Sigmoid colon (tissue), 7 donors: ENCODE results near the gene NPHP4. TPM values are rescaled to one million over a fixed set of nuclear protein-coding genes. Genes with fewer than 3 reads are reported as not detected.

Source experiments
- DNase-seq: peaks from one replicate; pipeline ENCODE4 v3.0.0-alpha.2; 2019
- H3K27ac ChIP-seq, 4 donors: fragments of 200-600 bp; sonication (generic); one replicate each; pipeline ENCODE4 v1.5.1; 2016 to 2019; ENCODE audit warnings: mild to moderate bottlenecking in 1 of 4
- H3K27me3 ChIP-seq, 3 donors: fragments of 200-600 bp; sonication (generic); one replicate each; pipeline ENCODE4 v1.5.1; 2019; ENCODE audit warnings: mild to moderate bottlenecking in 1 of 3
- H3K36me3 ChIP-seq, 4 donors: fragments of 200-600 bp; sonication (generic); one replicate each; pipeline ENCODE4 v1.5.1; 2016 to 2019
- H3K4me1 ChIP-seq, 4 donors: fragments of 200-600 bp; sonication (generic); one replicate each; pipeline ENCODE4 v1.5.1; 2017 to 2019
- H3K4me3 ChIP-seq, 4 donors: fragments of 200-600 bp; sonication (generic); one replicate each; pipeline ENCODE4 v1.5.1; 2017 to 2019; ENCODE audit warnings: mild to moderate bottlenecking in 2 of 4, moderate library complexity in 1 of 4
- H3K9me3 ChIP-seq, 4 donors: fragments of 200-600 bp in 3 of 4; sonication (generic) in 3 of 4; one replicate each; pipeline versions ENCODE4 v1.5.1 to v1.6.1; 2013 to 2019
- EP300 ChIP-seq, 4 donors: sonication (generic); formaldehyde crosslinking; IDR thresholded peaks; one replicate each; pipeline ENCODE4 v1.6.1; 2017; ENCODE audit warnings: antibody characterized with exemption in 4 of 4
- POLR2A ChIP-seq, 2 donors: fragments of 450-650 bp; IDR thresholded peaks; one replicate each; pipeline ENCODE4 v1.6.1; 2016; ENCODE audit warnings: antibody characterized with exemption in 2 of 2, mild to moderate bottlenecking in 2 of 2, moderate library complexity in 2 of 2
- POLR2AphosphoS5 ChIP-seq, 4 donors: sonication (generic); formaldehyde crosslinking; IDR thresholded peaks; one replicate each; pipeline ENCODE4 v1.6.1; 2017; ENCODE audit warnings: antibody characterized with exemption in 4 of 4
- WGBS, 2 donors: extraction: QIAGEN DNeasy Blood & Tissue Kit; methylation state at CpG; one replicate each; pipeline ENCODE4 v1.1.7; 2013; 5-methylcytosine and 5-hydroxymethylcytosine counted together
- intact Hi-C: fragments of 100-400 bp; cut with DNase I; formaldehyde crosslinking; loops from one replicate; pipeline ENCODE4 v1.15.1; 2023
- polyA plus RNA-seq, 3 donors: library from polyadenylated mRNA; stranded (reverse); fragments of 200-250 nt; gene quantifications; one replicate each; pipeline ENCODE4 v1.2.3, GENCODE V29; 2013
- total RNA-seq, 4 donors: library from RNA; depleted of rRNA; stranded (reverse); fragments of >200 nt; gene quantifications; one replicate each; pipeline ENCODE4 v1.1.0, GENCODE V29; 2016
- TF ChIP-seq, protein P1 (sequence below), 4 experiments: fragments of 450-650 bp in 3 of 4; fragments of 200-600 bp in 1 of 4; IDR thresholded peaks; one replicate each; pipeline ENCODE4 v1.5.1; 2016 to 2019; ENCODE audit warnings: antibody characterized with exemption in 4 of 4, mild to moderate bottlenecking in 3 of 4, moderate library complexity in 2 of 4
- donor health status: healthy with polysubstance abuse.
- donor health status: Bipolar disorder and iron deficiency.
- donor health status: healthy.

The NPHP4 gene
- total and polyA plus RNA-seq, 7 donors, result 0.60 to 12.2 (median 5.7) TPM

DNA sequence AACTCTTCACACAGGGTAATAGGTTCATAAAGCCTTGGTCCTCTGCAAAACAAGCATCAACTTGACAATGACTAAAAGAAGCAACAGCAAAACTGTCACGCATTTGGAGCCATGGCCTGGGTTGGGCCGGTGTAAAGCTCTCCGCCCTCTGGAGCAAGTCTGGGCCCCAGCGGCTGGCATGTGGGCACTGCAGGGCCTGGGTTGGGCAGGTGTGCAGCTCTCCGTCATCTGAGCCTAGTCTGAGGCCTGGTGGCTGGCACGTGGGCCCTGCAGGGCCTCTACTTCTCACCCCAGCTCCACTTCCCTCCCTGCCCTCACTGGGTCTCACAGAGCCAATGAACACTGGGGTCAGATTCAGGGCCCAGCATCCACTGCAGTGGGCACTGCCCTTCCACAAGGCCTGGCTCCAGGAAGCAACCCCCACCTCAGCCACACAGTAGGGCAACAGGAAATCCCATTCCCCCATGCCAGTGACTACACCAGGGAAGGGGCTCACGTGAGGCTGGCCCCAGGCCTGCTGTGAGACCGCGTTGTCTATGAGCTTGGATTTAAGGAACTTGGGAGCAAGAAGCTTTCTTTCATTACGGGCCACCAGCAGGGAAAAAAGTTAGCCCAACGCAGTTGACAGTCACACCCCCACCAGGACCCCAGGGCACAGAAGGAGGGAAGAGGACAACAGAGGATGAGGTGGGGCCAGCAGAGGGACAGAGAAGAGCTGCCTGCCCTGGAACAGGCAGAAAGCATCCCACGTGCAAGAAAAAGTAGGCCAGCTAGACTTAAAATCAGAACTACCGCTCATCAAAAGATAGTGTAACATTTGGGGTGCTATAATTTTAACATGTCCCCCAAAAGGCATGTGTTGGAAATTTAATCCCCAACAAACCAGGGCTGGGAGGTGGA is 52.7 kb downstream of the NPHP4 start:
- no peaks in the 10 kb centered on the region for H3K27me3 ChIP-seq
- WGBS, 2 donors, result 94 to 95% methylated on average over 13 of the region's 13 CpGs
- no peaks in the 10 kb centered on the region for H3K4me1 ChIP-seq
- TF ChIP-seq EP300 (IDR thresholded peaks at IDR 0.05) (no peak), POLR2A (IDR thresholded peaks at IDR 0.05) (no peak), POLR2AphosphoS5 (IDR thresholded peaks at IDR 0.05) (no peak)
- TF ChIP-seq, protein P1, sequence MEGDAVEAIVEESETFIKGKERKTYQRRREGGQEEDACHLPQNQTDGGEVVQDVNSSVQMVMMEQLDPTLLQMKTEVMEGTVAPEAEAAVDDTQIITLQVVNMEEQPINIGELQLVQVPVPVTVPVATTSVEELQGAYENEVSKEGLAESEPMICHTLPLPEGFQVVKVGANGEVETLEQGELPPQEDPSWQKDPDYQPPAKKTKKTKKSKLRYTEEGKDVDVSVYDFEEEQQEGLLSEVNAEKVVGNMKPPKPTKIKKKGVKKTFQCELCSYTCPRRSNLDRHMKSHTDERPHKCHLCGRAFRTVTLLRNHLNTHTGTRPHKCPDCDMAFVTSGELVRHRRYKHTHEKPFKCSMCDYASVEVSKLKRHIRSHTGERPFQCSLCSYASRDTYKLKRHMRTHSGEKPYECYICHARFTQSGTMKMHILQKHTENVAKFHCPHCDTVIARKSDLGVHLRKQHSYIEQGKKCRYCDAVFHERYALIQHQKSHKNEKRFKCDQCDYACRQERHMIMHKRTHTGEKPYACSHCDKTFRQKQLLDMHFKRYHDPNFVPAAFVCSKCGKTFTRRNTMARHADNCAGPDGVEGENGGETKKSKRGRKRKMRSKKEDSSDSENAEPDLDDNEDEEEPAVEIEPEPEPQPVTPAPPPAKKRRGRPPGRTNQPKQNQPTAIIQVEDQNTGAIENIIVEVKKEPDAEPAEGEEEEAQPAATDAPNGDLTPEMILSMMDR (IDR thresholded peaks at IDR 0.05), result no peak
- no peak overlapping the region for H3K4me3 ChIP-seq
- H3K36me3 ChIP-seq, result peaks cover 0 to 16% (median 3%) of the 10 kb centered on the region in 4 donors
- DNase-seq, result no peak
- intact Hi-C loops, result no loop called here
- H3K27ac ChIP-seq, result no peak overlapping the region
- no peaks in the 10 kb centered on the region for H3K9me3 ChIP-seq

DNA sequence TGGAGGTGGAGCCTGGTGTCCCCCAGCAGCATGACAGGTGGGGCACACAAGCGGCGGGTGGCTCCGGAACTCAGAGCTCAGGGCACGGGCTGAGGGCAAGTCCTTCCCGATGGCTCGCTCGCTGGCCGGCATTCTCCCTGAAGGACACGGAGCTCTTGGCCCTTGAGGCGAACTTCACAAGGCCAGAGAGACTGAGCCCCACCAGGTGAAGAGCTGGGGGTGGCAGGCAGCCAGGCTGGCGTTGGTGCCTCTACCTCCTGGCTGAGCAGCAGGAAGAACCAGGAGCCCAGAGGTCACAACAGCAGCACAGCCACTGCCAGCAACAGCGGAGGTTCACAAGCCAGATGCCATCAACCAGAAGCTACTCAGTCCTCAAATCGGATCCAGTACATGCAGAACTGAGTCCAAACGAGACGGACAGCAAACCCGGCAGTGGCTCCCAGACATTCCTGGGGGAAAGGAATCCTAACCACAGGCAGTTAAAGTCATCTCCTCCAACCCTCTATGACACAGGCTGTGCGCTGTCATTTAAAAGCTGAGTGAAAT is 54.1 kb downstream of the NPHP4 start:
- Histone ChIP-seq H3K4me3 (no peak overlapping the region), H3K27me3 (no peaks in the 10 kb centered on the region), H3K9me3 (no peaks in the 10 kb centered on the region), H3K36me3 (peaks cover 0 to 12% (median 3%) of the 10 kb centered on the region in 4 donors), H3K4me1 (no peaks in the 10 kb centered on the region), H3K27ac (no peak overlapping the region)
- intact Hi-C loops, result no loop called here
- no peak for DNase-seq
- TF ChIP-seq, protein P1 (IDR thresholded peaks at IDR 0.05), result no peak
- TF ChIP-seq POLR2AphosphoS5 (IDR thresholded peaks at IDR 0.05) (no peak), POLR2A (IDR thresholded peaks at IDR 0.05) (no peak), EP300 (IDR thresholded peaks at IDR 0.05) (no peak)
- 90 to 95% methylated on average over 17 of the region's 17 CpGs for WGBS, 2 donors

DNA sequence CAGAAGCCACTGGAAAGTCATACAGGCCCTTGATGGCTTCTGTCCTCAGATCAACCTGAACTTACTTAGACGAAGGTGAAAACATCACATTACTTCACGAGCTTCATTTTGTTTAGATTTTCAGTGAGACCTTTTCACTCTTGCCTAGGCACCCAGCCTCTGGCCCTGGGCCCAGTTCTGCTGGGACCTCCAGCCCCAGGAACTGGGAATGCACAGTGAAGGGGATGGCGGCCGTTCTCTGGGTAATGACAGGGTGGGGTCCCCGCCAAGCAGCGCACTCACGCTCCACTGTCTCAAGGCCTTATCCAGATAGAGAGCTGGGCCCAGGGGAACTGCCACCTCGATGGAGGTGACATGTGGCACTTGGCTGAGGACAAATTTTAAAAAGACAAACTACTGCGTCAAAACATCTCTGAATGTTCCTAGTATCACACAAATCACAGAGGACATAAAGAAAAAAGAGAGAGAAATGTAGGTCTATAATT is 54.8 kb downstream of the NPHP4 start:
- no peak overlapping the region for H3K27ac ChIP-seq
- DNase-seq, result no peak
- WGBS, 2 donors, result 90 to 95% methylated on average over 9 of the region's 9 CpGs
- intact Hi-C loops, result no loop called here
- no peaks in the 10 kb centered on the region for H3K4me1 ChIP-seq
- no peaks in the 10 kb centered on the region for H3K9me3 ChIP-seq
- peaks cover 0 to 20% (median 3%) of the 10 kb centered on the region in 4 donors for H3K36me3 ChIP-seq
- no peaks in the 10 kb centered on the region for H3K27me3 ChIP-seq
- TF ChIP-seq POLR2AphosphoS5 (IDR thresholded peaks at IDR 0.05), result no peak
- TF ChIP-seq POLR2A (IDR thresholded peaks at IDR 0.05), result no peak
- TF ChIP-seq, protein P1 (IDR thresholded peaks at IDR 0.05), result no peak
- TF ChIP-seq EP300 (IDR thresholded peaks at IDR 0.05), result no peak
- H3K4me3 ChIP-seq, result no peak overlapping the region

DNA sequence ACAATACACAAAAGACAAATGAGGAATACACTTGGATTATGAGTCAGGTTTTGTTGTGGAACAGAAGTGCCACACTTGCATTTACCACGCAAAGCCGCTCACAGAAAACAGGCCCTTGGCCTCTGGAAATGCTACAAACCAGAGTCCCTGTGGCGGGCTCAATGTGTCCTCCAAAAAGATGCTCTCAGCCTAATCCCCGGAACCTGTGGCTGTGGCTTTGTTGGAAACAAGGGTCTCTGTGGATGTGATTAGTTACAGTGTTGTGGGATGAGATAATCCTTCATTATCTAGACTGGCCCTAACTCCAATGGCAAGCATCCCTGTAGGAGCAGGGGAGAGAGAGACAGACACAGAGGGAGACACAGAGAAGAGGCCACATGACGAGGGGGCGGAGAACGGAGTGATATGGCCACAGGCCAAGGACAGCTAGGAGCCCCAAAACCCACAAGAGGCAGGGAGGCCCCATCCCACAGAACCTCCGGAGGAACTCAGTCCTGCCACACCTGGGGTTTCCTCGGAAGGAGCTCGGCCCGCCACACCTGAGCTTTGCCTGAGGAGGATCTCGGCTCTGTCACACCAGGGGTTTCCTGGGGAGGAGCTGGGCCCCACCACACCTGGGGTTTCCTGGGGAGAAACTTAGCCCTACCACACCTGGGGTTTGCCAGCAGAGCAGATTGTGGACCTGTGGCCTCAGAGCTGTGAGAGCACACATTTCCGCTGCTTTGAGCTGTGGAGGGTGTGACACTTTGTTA is 55.4 kb downstream of the NPHP4 start:
- H3K9me3 ChIP-seq, result no peaks in the 10 kb centered on the region
- 95% methylated on average over 13 of the region's 13 CpGs for WGBS, 2 donors
- TF ChIP-seq POLR2A (IDR thresholded peaks at IDR 0.05), result no peak
- TF ChIP-seq, protein P1 (IDR thresholded peaks at IDR 0.05), result no peak
- TF ChIP-seq EP300 (IDR thresholded peaks at IDR 0.05), result no peak
- TF ChIP-seq POLR2AphosphoS5 (IDR thresholded peaks at IDR 0.05), result no peak
- no peaks in the 10 kb centered on the region for H3K4me1 ChIP-seq
- no peak for DNase-seq
- no peaks in the 10 kb centered on the region for H3K27me3 ChIP-seq
- H3K4me3 ChIP-seq, result no peak overlapping the region
- no peak overlapping the region for H3K27ac ChIP-seq
- intact Hi-C loops, result no loop called here
- H3K36me3 ChIP-seq, result peaks cover 0 to 26% (median 3%) of the 10 kb centered on the region in 4 donors
